Femur (tissue), 1 donor: ENCODE data around the gene RASD1.
A peak's percentile ranks its signal among the peaks of the same experiment; 100 is the strongest.

Source experiments
- DNase-seq: peaks from one replicate; pipeline ENCODE4 v3.0.0-alpha.2; 2017

Gene RASD1, protein sequence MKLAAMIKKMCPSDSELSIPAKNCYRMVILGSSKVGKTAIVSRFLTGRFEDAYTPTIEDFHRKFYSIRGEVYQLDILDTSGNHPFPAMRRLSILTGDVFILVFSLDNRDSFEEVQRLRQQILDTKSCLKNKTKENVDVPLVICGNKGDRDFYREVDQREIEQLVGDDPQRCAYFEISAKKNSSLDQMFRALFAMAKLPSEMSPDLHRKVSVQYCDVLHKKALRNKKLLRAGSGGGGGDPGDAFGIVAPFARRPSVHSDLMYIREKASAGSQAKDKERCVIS

DNA sequence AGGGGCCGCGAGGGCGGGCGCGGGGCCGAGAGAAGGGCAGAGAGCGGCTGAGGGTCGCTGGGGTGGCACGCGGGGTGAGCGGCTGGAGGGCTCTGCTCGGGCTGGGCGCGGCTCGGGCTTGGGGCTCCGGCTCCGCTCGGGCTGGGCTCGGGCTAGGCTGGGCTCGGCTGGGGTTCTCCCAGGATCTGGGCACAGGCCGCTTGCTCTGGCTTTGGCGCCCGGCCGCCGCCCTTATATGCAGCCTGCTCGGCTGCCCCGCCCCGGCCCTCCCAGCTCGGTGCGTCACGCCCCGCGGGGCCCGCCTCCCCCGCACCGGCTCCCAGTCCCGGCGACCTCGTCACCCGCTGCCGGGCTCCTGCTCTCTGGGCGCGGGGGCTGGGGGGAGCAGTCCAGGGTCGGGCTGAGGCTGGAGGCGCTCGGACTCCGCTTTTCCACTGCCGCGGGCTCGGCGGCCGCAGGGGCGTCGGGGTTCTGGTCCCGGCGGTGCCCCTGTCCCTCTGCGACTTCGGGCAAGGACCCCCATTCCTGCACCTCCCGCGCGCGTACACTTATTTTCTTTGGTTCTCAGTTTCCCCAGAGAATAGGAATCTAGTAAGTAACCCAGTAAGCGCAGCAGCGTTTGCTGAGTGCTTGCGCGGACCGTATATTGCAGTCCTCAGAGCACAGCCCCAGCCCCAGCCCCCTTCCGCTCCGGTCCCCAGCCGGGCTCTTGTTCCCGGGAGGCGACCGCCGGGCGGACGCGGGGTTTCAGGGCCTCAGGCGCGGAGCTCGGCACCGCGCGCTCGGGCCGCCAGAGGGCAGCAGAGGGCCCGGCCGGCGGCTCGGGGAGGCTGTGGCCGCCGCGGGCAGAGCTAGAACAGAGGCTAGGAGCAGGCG lies at the start of gene RASD1:
TSS of gene RASD1 (minus strand) at position 207 of the 876 bp plus-strand sequence. CDS start 214 bp downstream, outside the sequence.
- DNase-seq, result peak; percentile 93

DNA sequence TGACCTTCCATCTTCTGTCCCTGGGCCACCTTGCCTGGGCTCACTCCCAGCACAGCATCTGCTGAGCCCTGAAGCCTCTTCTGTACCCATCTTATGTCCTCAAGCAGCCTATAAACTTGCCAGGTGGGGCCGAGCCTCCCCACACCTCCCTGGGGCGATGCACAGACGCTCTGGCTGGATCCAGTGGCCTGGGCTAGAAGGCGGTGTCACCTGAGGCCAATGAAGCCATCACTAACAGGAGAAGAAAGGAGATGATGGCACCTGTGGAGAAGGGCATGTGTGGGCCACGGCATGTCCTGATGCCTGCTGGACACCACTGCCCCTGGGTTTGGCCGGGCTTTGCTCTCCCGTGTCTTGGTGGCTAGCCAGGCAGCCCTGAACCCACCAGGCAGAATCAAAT lies 49.8 kb upstream of the RASD1 start:
- no peak for DNase-seq

DNA sequence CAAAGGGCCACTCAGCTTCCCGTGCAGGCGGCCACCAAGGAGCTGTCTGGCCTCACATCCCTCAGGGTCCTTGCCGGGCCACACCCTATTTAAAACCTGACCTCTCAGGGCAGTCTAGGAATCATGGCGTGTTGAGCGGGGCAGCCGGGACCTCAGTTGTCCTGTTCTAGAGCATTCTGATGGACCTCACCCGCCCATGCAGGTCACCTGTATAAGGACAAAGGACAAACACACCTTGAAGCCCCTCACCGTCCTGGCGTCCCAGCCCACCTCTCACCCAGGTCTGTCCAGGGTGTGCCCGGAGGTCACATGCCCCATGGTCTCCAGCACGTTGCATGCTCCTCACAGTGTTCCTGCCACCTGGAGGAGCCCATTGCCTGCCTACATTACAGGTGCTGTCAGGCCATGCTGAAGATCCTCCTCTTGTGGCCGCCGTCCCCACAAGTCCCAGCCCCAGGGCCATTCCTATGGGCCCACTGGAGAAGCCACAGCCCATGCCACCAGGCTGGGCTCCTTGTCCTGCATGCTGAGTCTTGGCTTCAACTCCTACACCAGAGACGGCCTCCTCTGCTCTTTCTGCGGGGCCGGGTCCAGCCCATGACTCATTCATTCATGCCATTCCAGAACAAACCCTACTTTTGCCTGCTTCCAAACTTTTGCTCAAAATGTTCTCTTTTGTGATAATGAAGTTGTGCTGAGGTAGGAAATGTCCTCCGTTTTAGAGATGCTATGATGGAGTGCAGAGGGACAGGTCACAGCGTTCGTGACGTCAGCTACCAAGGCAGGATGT lies 49.0 kb upstream of the RASD1 start:
- DNase-seq, result peak; percentile 62

DNA sequence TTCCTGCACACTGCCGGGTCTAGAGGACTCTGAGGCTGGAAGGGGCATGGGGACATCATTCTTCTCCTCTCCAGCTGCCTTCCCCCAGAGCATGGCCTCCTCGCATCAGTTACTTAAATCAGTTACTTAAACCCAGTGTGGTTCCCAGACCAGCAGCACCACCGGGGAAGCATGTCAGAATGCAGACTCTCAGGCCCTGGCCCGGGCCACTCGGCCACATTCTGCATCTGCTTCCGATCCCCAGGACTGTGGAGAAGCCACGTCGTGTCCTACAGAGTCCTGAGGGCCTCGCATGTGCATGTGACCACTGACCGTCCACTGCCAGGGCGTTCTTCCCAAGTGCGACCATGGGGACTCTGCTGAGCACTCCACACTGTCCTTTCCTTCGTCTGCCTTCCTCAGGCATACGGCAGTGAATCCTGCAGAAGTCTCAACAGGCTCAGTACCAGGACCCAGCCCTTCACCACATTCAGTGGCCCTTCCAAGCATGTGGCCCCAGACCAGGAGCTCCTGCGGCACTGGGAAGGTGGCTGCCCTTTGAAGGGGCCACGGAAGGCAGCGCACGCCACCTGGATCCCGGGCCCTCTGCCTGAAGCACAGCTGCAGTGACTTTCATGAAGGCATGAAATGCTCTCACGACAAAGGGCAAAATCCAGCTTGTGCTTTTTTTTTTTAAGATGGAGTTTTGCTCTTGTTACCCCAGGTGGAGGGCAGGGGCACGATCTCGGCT lies 46.9 kb upstream of the RASD1 start:
- no peak for DNase-seq

DNA sequence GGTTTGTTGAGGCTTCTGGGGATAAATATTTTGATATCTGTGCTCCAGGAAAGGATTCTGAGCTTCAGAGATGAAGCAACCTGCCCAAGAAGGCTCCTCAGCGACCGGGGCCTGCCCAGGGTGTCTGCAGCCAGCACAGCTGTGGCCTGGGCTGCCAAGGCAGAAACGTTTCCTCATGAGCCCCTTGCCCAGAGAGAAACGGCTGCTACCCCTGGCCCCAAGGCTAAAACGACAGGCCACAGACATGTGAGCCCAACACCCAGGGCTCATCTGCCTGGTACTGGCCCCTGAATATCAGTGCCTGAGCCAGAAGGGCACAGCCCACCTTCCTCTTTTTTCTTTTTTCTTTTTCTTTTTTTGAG lies 45.4 kb upstream of the RASD1 start:
- no peak for DNase-seq

DNA sequence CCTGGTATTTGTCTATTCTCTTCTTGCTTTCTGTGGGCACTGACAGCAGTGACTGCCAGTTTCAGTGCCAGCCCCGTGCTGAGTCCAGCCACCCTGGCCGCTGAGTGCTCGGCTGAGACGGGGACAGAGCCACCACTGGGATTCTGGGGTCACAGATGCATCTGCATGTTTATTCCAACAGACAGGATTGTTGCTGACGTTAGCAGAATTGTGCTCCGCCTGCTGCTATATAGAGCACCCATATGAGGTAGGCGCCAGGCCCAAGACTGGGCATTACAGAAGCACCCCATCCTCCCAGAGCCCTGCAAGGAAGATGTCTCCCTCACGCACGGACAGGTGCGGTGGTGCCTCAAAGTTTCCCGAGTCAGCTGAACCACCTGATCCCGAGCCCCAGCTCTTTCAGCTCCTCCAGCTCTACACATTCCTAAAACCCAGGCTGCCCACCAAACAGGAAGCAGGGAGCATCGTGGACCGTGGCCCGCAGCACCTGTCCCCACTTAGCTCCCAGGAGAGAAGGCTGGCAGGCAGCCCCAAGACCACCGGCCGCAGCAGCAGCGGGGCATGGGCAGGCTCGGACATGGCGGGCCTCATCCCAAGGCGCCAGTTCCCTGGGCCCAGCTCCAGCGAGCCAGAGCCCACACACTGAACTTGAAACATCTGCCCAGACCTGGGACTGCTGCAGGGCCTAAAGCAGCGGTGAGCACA lies 44.9 kb upstream of the RASD1 start:
- no peak for DNase-seq

DNA sequence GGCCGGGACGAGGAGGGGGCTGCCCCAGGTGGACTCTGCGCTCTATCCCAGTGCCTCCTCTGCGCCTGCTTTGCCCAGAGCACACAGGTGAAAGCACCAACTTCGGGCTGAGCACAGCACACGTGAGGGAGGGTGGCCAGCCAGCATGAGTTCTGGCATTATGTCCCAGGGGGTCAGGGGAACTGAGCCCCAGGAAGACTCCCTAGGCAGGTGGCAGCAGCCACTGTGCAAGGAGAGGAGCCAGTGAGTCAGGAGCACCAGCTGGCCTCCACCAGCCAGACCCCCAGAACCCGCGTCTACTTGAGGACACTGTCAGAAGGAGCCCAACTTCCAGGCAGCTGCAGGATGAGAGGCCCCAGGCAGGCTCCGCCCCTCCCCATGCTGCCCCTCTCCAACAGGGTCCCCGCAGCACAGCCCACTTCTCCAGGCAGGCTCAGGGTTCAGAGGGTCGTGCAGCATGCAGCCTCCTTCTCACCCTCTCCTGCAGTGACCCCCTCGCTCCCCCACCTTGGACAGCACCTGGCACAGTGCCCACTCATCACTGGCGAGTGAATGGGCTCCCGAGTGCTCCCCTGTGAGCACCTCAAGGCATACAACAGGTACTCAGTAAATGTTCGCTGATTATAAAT lies 44.2 kb upstream of the RASD1 start:
- no peak for DNase-seq

DNA sequence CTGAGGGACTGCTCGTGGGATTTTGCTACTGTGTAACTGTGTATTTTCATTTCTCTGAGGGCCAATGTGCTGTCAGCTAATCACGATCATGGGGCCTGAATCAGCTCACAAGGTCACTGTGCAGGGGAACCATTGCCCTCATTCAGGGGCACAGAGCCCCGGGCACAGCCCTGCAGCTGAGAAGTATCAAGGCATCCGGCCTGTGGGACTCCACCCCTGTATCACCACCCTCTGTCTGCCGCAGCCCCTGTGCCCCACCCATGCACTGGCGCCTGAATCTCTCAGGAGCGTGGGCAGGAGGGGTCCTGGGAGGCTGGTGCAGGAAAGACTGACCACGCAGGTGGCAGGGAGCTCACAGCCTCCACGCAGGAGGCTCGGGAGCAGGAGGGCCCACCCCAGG lies 43.4 kb upstream of the RASD1 start:
- no peak for DNase-seq

DNA sequence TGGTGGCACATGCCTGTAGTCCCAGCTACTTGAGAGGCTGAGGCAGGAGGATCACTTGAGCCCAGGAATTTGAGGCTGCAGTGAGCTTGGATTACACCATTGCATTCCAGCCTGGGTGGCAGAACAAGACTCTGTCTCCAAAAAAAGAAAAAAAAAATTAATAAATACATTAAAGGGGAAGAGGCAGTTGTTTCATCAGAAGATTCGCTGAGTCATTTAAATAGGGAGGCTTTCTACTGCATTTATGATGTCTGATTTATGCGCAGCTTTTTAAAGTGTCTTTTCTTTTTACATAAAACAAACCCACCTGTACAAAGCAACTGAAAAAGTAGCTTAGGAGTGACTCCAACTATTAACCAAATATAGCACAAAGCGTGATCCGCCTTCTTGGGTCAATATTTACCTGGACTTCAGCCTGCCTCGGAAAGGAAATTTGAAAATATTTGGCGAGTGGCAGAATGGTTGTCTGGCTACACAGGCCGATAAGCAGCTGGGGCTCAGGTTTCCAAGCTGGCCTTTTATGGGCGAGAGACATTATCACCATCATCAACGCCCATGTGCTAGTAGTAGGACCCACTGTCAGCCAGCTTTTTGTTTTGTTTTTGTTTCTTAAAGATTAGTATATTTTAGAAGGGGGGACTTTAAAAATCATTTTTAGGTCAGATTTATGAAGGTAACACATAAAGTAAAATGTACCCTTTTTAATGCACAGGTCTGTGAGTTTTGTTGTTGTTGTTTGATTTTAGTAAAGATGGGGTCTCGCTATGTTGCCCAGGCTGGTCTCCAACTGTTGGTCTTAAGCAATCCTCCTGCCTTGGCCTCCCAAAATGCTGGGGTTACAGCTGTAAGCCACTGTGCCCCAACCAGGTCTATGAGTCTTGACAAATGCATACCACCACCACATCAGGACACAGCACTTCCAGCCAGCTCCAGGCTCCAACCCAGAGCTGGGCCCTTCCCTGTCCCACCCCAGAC lies 42.5 kb upstream of the RASD1 start:
- no peak for DNase-seq

DNA sequence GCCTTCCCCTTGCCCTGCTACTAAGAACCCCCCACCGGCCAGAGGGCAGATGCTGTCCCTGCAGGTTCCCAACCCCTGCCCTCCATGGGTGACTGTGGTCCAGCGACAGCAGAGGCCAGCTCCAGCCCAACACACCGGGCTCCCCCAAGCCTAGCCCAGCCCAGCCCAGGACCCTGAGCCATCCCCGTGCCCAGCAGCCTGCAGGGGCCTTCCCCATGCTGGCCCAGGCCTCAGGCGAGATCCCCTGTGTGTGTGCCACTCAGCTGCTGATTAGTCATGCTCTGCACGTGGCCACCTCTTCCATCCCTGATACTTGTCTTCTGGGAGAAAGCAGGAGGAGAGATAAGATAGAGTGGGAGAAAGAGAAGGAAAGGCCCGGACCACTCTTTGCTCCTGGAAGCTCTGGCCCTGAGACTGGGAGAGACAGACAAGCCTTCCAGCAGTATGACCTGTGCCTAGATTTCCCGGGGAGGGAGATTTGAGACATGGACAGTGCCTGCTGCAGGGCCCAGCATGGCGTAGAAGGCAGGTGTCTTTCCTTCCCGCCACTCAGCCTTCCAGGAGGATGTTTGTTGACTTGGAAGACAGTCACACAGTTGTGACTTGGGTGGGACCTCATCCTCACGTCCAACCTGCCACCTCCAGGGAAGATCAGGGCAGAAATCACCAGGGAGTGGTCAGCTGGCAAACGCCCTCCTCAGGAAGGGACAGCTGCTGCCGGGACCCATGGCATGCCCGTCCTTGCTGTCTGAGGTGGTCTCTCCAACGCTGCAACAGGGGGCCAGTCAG lies 41.3 kb upstream of the RASD1 start:
- DNase-seq, result no peak

DNA sequence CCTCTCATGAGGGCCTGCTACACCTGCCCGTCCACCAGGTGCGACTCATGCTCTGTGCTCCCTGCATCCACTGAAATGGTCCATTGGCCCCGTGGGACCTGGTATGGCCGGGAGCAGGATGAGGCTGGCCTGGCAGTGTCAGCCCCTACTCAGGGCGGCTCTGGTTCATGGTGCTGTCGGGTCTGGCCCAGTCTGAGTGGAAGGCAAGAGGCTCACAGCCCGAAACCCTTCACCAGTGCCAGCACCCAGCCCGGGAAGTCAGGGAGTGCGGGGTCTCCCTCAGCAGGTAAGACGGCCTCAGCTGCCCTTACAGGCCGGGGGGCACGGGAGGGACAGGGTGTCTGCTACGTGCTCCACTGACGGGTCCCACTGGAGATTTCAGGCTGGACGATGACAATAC lies 40.5 kb upstream of the RASD1 start:
- no peak for DNase-seq

DNA sequence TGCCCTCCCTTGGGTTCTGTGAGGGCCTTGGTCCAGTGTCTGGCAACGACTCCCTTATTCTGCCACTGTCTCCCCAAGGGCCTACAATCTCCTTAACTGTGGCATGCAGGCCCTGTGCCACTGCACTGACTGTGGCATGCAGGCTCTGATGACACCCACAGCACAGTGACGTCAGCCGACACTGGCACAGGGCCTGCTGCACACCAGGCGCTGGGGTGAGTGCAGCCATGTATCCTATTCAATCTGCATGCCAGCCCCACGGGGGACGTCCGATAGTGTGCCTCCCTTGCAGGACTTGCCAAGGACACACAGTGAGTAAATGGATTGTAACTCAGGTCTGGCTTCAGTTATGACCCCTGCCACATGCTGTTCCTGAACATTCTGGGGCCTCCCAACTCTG lies 39.8 kb upstream of the RASD1 start:
- no peak for DNase-seq

DNA sequence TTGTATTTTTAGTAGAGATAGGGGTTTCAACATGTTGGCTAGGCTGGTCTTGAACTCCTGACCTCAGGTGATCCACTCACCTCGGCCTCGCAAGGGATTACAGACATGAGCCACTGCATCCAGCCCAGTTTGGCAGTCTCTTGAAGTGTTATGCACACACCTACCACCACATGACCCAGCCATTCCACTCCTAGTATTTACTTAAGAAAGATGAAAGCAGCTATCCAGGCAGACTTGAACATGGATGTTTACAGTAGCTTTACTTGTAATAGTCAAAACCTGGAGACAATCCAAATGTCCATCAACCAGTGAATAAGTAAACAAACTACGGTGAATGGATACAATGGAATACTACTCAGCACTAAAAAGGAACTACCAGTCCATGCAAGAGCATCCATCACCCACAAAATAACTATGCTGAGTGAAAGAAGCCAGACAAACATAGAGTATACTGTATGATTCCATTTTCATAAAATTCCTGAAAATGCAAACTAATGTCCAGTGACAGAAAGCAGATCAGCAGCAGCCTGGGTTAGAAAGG lies 37.8 kb upstream of the RASD1 start:
- DNase-seq, result no peak

DNA sequence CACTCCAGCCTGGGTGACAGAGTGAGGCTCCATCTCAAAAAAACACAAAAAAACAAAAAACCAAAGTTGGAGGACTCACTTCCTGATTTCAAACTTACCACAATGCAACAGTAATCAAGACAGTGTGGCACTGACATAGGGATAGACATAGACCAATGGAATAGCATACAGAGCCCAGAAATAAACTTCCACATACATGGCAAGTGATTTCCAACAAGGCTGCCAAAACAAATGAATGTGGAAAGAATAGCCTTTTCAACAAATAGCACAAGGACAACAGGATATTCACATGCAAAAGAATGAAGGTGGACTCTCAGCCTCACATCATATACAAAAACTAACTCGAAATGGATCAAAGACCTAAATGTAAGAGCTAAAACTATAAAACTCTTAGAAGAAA lies 36.8 kb upstream of the RASD1 start:
- no peak for DNase-seq

DNA sequence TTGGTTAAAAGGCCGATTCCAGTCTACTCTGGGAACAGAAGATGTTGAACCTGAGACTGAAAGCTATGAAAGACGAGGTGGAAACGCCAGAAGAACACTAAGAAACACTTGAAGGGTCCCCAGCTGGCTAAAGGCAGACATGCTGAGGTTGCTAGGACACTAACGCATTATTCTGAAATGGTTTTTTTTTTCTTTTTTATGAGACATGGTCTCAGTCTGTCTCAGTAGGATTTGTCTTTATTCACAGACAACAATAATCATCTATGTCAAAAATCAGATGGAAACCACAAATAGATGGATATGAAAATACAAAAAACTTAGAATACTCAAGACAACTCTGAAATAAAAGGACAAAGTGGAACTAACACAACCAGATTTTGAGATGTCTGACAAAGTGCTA lies 35.0 kb upstream of the RASD1 start:
- no peak for DNase-seq

DNA sequence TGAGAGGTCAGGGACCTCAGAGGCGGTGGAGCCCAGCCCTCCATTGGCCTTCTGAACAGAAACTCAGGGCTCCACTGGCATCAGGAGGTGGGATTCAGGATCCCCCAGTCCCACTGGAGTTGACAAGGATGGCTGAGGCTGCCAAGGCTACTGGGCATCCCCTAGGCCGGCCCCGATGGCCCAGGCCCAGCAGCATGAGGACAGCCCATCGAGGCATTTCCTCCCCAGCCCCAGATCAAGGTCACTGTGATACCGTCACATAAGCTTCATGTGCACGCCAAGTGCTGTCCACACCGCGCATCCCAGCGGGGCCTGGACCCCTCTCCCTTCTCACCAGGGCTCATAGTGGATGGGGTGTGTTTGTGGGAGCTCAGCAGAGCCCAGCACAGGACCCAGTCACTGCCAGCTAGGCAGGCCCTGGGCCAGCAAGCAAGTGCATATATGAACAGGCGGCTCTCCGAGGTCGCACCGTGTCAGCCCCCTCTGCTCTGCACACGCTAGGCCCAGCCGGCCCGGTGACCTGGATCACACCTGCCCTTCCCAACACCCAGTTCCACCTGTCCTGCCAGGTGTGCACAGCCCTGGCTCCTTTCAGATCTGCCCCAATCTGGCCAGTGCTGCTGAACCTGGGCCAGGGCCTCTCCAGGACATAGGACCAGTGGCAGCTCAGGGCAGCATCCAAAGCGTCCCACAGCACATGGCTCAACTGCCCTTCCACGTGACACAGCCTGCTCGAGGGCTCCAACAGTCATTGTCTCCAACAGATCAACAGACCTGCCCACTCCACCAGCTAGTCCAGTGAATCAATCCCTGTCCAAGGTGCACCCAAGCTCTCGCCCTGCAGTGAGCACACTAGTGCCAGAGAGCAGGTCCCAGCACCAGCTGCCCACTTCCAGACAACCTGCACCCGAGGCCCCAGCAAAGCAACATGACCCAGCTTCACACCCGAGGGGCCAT lies 32.8 kb upstream of the RASD1 start:
- DNase-seq, result no peak

DNA sequence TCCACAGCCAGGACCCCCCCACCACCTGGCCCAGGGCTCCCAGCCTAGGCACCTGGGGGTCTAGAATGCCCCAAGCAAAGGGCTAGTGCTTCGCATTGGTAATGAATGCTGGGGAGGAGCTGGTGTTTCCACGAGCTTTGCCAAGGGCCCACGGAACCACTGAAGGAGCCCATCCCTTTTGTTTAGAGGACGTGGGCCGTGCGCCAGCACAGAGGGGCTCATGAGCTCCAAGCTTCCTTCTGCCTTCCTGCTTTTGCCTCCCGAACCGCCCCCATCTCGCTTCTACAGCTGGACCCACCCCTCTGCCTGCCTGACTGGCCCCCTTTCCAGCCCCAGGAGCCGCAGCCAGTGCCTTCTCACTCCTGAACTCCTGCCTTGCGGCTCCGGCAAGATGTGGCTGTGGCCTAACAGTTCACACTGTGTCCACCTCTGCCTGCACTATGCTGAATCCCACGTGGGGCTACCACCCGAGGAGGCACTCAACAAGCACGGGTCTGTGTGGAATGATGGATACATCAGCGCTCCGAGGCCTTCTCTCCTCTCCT lies 31.8 kb upstream of the RASD1 start:
- no peak for DNase-seq

DNA sequence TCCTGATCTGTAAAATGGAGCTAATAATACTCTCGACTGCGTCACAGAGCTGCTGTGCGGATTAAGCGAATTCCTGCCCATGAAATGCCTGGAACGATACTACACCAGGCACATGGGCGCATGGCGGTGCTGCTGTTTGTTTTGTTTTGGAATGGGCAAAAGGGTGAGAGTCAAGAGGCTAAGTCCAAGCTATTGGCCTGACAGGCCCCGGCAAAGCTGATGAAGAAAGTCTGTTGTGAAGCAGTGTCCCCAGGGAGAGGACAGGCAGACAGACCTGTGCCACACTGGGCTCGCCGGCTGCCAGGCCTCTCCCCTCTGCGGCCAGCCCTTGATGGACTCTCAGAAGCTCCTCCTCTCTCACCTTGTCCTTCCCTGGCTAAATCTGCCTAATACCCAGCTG lies 31.3 kb upstream of the RASD1 start:
- DNase-seq, result no peak
